HG03064 (cell line): Measurements from ENCODE around the gene GFOD1.

Source experiments
- ATAC-seq: cut with Tn5 transposase; IDR thresholded peaks from one replicate; pipeline ENCODE4 v1.9.1; 2021; ENCODE audit warnings: low read depth; ENCODE audit not compliant: unreplicated experiment

GFOD1 gene

DNA sequence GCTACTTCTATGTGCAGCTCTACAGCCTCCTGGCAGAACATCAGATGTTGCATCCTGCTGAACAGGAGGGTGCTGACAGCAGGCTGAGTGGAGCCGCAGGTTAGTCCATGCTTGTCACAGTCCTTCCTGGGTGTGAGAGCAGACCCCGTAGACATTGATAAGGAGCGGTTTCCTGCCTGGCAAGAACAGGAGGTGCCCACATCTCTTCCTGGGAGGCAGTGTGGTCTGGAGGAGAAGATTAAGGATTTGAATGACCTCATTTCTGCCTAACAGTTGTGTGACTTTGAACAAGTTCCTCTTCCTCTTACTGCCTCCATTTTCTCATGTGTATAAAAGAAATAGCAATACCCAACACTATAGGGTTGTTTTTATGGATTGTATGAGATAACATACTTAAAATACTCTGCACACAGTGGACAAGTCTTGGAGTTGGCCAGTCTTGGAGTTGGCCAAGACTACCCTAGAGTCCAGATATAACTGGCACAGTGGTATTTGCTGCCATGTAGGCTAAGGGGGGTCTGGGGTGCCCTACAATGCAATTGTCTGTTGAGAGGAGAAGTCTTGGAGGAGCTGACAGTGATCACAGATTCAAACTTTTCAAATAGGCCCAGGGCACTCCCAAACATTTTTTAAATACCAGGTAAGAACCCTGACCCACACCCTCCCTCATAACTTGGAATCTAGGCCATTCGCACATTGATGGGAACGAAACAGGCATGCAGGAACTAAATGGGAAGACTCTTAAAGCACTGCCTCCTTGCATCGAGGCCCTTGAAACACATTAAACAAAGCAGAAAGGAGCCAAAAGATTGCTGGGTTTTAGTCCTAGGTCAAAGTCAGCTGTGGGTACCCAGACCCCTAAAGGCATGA is 126.5 kb downstream of the GFOD1 start:
- no peak for ATAC-seq

GRCh38 chr6:13359287-13359686 is 128.1 kb downstream of the GFOD1 start:
- no peak for ATAC-seq

DNA sequence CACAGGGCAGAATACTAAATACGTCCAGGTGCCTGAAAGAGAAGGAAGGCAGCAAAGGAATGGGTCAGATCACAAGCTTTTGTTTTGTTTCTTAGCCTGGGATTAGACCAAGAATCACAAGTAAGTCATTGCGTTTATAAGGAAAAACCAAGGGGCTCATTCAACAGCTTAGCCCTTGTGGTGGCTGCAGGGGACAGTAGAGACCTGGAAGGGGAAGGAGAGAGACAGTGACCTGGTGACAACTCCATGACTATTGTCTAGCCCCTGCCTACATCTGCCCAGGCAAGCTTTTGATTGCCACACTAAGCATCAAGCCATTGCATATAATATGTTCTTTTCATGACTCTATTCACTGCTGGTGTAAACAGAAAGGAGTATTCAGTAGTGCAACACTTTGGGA is 128.9 kb downstream of the GFOD1 start:
- no peak for ATAC-seq

- ATAC-seq: no peak
These were observed 129.8 kb downstream of the GFOD1 start for GRCh38 chr6:13357551-13358075.

DNA sequence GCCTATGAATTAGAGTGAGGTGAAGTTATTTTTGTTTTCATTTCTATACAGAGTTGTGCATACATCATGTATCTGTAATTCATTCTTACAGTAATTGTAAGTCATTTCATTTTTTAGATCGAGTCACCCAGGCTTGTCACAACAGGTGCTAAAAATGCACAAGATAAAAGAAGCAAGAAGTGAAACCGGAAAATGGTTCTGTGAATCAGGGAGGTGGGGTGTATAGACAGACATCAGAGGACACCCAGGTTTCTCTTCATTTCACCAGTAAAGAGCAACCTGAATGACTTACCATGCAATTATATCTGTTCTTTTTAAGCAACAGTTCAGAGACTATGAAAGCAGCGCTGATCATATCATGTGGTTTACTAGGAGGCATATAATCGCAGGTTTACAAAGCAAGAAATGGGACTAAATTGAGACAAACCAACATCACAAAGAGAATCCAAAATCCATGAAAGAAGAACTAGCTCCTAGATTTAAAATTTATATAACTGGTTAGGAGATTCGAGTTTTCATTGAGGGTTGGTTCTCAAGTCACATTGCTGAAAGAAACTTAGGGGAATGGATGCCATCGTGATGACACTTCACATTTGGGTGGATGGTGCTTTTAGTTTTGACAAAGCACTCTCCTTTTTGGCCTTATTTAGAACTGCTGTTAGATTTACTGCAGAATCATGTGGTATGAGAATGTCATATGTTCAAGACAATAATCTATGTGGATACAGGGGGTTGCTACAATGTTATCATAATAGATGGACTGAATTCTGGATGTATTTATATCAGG is 131.2 kb downstream of the GFOD1 start:
- ATAC-seq: peak; percentile 88

GRCh38 chr6:13355043-13355945 is 132.1 kb downstream of the GFOD1 start:
- ATAC-seq: peak; percentile 43

DNA sequence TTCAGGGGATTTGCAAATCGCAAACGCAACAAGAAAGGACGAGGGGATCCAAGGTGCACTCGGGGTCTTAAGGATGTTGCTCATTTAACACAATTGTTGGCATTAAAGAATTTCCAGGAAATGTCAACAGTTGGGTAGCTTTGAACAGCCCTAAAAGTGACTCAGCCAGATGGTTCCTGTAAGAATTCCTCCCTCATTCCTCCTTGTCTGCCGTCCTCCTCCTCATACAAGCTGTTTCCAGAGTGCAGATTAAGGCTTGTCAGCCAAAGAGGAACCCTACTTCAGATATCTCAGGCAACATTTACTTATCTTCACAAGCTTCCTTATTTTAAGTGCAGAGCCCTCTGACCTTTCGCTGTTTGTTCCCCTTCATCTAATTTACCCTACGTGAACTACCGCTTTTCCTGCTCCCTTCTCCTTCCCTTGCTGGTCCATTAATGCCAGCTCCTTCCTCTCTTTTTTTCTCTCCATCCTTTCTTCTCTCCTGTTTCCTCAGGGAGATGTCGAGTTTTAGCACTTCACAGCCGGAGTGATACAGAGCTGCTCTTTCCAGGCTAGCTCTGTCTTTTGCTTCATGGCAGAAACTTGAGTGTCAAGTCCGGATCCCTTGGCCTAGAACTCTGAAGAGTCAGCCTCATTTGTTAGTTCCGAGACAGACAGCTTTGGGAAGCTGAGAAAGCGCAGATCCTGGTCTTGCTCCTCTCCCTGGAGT is 132.9 kb downstream of the GFOD1 start:
- no peak for ATAC-seq

GRCh38 chr6:13352165-13352564 is 135.2 kb downstream of the GFOD1 start:
- ATAC-seq: no peak

DNA sequence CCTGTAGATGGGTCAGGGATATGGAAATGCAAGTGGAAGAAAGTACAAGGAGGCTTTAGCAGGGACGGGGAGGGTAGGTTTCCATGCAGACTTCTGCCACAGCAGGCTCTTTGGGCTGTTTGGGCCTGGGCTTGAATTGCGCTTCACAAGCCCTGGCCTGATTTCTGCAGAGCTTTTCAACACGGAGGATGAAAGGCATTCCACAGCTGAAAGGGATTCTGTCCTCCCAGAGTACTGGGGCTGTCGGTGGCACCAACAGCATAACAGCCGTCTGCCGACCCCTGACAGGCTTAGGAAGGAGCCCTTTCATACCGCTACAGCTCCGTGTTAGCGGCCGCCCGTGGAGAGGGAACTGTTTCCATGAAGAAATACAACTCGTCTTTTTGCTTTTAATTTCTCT is 136.1 kb downstream of the GFOD1 start:
- no peak for ATAC-seq

- no peak for ATAC-seq
These were observed 137.4 kb downstream of the GFOD1 start for GRCh38 chr6:13349811-13350506.

GRCh38 chr6:13348334-13349113 is 138.9 kb downstream of the GFOD1 start:
- ATAC-seq: no peak

- ATAC-seq: no peak
These were observed 141.2 kb downstream of the GFOD1 start for GRCh38 chr6:13346245-13346644.

GRCh38 chr6:13342414-13343019 is 144.9 kb downstream of the GFOD1 start:
- ATAC-seq: no peak

- ATAC-seq: no peak
These were observed 147.4 kb downstream of the GFOD1 start for GRCh38 chr6:13339863-13340630.

GRCh38 chr6:13338038-13338437 is 149.4 kb downstream of the GFOD1 start:
- no peak for ATAC-seq

DNA sequence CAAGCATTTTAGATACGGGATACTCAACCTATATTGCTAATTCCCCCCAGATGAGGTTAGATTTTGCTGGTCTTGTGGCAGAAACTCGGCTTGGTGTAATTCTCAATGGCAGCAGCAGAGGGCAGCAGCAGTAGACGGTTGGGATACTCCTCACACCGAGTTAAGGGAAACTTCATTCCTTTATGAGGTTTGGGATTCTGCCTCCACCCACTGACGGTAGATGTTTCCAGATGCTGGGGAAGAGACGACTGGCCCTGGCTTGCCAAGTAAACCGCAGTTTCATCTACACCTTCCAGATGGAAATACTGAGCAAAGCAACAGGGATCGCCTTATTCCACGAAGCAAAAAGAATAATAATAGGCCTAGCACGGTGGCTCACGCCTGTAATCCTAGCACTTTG is 150.8 kb downstream of the GFOD1 start:
- ATAC-seq: no peak

DNA sequence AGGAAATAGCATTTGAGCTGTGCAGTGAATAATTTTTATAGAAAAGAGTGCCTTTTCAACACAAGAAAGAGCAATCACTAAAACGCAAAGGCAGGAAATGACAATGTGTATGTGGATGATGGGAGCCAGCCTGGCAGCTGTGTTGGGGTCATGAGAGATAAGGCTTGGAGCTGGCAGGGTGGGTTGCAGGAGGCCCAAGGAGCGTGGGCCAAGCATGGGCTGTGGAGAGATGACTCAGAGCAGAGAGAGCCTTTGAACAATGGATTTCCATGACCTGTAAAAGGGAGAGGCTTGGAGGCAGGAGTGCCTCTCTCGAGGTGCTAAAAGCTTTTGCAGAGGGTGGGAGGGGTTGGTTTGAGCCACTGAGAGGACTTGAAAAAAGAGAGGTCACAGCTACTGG is 152.4 kb downstream of the GFOD1 start:
- no peak for ATAC-seq
